ENCODE results near the gene HTR2A.

DNA sequence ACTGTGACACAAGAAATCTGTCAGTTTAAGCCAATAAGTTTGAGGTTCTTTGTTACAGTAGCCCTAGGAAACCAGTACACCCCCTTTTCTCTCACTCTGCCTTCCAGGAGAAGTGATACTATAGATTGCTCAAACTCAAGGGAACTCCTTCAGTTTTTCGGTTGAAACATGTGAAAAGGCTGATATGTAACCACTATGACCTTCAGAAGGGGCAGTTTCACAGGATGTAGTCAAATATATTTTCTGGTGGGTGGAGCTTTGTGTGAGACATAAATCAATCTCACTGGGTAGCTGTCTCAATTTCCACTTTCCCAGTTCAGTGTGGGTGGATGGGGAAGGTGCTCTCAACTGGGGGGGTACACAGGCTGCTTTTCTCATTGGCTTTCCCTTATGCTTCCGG is 41.7 kb downstream of the HTR2A start:
- TF ChIP-seq, protein P1, sequence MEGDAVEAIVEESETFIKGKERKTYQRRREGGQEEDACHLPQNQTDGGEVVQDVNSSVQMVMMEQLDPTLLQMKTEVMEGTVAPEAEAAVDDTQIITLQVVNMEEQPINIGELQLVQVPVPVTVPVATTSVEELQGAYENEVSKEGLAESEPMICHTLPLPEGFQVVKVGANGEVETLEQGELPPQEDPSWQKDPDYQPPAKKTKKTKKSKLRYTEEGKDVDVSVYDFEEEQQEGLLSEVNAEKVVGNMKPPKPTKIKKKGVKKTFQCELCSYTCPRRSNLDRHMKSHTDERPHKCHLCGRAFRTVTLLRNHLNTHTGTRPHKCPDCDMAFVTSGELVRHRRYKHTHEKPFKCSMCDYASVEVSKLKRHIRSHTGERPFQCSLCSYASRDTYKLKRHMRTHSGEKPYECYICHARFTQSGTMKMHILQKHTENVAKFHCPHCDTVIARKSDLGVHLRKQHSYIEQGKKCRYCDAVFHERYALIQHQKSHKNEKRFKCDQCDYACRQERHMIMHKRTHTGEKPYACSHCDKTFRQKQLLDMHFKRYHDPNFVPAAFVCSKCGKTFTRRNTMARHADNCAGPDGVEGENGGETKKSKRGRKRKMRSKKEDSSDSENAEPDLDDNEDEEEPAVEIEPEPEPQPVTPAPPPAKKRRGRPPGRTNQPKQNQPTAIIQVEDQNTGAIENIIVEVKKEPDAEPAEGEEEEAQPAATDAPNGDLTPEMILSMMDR (IDR thresholded peaks at IDR 0.05), result no peak
- no peak for TF ChIP-seq POLR2AphosphoS5 (IDR thresholded peaks at IDR 0.05; ENCODE audit: low read depth, low read length)
- no peak for TF ChIP-seq SIN3A (IDR thresholded peaks at IDR 0.05; ENCODE audit: borderline replicate concordance, insufficient read depth, low read depth, low read length)
- TF ChIP-seq, protein P2, sequence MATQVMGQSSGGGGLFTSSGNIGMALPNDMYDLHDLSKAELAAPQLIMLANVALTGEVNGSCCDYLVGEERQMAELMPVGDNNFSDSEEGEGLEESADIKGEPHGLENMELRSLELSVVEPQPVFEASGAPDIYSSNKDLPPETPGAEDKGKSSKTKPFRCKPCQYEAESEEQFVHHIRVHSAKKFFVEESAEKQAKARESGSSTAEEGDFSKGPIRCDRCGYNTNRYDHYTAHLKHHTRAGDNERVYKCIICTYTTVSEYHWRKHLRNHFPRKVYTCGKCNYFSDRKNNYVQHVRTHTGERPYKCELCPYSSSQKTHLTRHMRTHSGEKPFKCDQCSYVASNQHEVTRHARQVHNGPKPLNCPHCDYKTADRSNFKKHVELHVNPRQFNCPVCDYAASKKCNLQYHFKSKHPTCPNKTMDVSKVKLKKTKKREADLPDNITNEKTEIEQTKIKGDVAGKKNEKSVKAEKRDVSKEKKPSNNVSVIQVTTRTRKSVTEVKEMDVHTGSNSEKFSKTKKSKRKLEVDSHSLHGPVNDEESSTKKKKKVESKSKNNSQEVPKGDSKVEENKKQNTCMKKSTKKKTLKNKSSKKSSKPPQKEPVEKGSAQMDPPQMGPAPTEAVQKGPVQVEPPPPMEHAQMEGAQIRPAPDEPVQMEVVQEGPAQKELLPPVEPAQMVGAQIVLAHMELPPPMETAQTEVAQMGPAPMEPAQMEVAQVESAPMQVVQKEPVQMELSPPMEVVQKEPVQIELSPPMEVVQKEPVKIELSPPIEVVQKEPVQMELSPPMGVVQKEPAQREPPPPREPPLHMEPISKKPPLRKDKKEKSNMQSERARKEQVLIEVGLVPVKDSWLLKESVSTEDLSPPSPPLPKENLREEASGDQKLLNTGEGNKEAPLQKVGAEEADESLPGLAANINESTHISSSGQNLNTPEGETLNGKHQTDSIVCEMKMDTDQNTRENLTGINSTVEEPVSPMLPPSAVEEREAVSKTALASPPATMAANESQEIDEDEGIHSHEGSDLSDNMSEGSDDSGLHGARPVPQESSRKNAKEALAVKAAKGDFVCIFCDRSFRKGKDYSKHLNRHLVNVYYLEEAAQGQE (IDR thresholded peaks at IDR 0.05; ENCODE audit: insufficient read depth in 1 of 2, low read depth in 2 of 2, low read length in 1 of 2), result no peak
- TF ChIP-seq TCF7L2 (IDR thresholded peaks at IDR 0.05; ENCODE audit: low read depth, low read length), result no peak
